OCI-LY1 (cell line): Measurements from ENCODE around the gene PIGZ.

Experiments
- EZH2 ChIP-seq: fragments of 200-600 bp; sonication (generic), shearing (Covaris generic); IDR thresholded peaks from 2 replicates; pipeline ENCODE4 v1.8.0; 2017; ENCODE audit warnings: borderline replicate concordance, mixed run types, mild to moderate bottlenecking, antibody characterized with exemption, low read length, moderate library complexity, mixed read lengths
- TF ChIP-seq, protein P1 (sequence below): fragments of 200-600 bp; sonication (generic), shearing (Covaris generic); IDR thresholded peaks from 2 replicates; pipeline ENCODE4 v1.5.1; 2017; ENCODE audit warnings: mild to moderate bottlenecking, antibody characterized with exemption, low read length, moderate library complexity, mixed read lengths

DNA sequence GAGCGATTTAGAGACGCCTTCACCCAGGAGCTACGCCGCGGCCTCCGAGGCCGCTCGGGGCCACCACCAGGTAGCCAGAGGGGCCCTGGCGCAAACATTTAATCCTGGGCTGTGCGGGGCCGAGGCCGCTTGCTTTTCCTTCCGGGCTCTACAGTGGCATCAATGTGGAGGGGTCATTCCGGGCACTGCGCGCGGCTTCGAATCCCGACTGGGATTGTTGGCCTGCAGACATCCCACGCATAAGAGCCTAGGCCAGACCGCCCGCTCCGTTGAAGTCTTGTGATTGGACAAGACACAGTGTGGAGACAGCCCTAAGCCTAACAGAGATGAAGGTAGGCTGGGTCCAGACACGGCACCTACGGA, 25.7 kb downstream of the PIGZ start:
- TF ChIP-seq, protein P1, sequence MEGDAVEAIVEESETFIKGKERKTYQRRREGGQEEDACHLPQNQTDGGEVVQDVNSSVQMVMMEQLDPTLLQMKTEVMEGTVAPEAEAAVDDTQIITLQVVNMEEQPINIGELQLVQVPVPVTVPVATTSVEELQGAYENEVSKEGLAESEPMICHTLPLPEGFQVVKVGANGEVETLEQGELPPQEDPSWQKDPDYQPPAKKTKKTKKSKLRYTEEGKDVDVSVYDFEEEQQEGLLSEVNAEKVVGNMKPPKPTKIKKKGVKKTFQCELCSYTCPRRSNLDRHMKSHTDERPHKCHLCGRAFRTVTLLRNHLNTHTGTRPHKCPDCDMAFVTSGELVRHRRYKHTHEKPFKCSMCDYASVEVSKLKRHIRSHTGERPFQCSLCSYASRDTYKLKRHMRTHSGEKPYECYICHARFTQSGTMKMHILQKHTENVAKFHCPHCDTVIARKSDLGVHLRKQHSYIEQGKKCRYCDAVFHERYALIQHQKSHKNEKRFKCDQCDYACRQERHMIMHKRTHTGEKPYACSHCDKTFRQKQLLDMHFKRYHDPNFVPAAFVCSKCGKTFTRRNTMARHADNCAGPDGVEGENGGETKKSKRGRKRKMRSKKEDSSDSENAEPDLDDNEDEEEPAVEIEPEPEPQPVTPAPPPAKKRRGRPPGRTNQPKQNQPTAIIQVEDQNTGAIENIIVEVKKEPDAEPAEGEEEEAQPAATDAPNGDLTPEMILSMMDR: no peak
- TF ChIP-seq EZH2: no peak
